Measurements from ENCODE around the gene GHSR. TPM values are rescaled to one million over a fixed set of nuclear protein-coding genes. Genes with fewer than 3 reads are reported as not detected.

GHSR gene
- total and polyA plus RNA-seq, 10 donors, result not detected

DNA sequence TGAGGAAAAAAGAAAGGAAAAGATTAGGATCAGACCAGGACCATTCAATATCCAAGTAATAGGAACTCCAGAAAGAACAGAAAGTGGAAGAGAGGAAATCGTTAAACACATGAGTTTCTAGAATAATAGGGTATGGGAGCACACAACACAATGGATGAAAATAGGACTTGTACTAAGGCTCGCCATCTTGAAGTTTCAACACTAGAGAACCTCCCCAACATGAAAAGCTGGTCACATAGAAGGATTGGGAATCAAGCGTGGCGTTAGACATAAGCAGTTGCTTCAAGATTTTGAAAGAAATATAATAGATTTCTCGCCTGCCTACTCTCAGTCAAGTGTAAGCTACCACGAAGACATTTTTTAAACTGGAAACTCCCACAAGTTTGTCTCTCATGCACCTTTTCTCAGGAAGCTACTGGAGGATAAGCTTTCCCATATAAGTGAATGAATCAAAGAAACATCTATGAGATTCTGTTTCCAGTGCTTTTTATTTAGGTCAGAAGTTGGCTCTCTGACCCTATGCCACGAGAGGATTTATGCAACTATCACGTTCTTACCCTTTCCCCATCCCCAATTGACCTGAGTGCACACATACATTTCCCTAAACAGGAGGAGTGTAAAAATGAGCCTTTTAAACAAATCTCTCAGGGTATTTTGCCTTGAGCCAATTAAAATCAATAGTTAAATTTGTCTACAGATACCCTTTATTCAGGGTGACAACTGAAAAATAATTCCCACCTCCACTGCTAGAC is 45.2 kb downstream of the GHSR start:
- Histone ChIP-seq H3K4me3 (no peak overlapping the region), H3K27ac (no peak overlapping the region), H3K9me3 (no peaks in the 10 kb centered on the region), H3K4me1 (no peaks in the 10 kb centered on the region), H3K36me3 (peaks cover 0 to 41% (median 6%) of the 10 kb centered on the region in 6 donors), H3K27me3 (replicated peaks in 1 of 7) (no peaks in the 10 kb centered on the region)
- WGBS, 5 donors, result 80 to 95% (median 92%) methylated on average over 8 of the region's 8 CpGs
- no peak for DNase-seq
- intact Hi-C loops (cut with DNase I; ENCODE audit: low total_unique reads), result no loop called here
- TF ChIP-seq POLR2A (IDR thresholded peaks at IDR 0.05), result no peak
- TF ChIP-seq POLR2AphosphoS5 (IDR thresholded peaks at IDR 0.05), result no peak
- TF ChIP-seq, protein P1, sequence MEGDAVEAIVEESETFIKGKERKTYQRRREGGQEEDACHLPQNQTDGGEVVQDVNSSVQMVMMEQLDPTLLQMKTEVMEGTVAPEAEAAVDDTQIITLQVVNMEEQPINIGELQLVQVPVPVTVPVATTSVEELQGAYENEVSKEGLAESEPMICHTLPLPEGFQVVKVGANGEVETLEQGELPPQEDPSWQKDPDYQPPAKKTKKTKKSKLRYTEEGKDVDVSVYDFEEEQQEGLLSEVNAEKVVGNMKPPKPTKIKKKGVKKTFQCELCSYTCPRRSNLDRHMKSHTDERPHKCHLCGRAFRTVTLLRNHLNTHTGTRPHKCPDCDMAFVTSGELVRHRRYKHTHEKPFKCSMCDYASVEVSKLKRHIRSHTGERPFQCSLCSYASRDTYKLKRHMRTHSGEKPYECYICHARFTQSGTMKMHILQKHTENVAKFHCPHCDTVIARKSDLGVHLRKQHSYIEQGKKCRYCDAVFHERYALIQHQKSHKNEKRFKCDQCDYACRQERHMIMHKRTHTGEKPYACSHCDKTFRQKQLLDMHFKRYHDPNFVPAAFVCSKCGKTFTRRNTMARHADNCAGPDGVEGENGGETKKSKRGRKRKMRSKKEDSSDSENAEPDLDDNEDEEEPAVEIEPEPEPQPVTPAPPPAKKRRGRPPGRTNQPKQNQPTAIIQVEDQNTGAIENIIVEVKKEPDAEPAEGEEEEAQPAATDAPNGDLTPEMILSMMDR (IDR thresholded peaks at IDR 0.05 in 8 of 11, conservative IDR thresholded peaks at IDR 0.05 in 3 of 11), result no peak

DNA sequence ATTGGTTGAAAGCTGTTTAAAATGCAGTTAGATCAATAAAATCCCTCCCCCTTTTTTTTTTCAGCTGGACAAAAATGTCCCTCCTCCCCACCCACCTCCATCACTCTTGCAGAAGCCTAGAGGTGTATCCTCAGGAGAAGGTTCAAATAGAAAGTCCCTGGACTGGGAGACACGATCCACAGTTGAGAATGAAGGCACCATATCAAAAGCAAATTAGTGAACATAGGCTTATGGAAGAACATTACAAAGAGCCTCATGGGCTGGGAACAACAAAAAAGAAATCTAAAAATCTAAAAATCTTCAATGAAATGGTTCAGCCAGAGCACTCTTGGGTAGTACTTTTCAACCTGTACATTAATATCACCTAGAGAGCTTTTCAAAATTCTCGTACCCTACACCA is 46.2 kb downstream of the GHSR start:
- Histone ChIP-seq H3K4me1 (no peaks in the 10 kb centered on the region), H3K9me3 (no peaks in the 10 kb centered on the region), H3K36me3 (peaks cover 0 to 49% (median 8%) of the 10 kb centered on the region in 6 donors), H3K4me3 (no peak overlapping the region), H3K27ac (no peak overlapping the region), H3K27me3 (replicated peaks in 1 of 7) (no peaks in the 10 kb centered on the region)
- intact Hi-C loops (cut with DNase I; ENCODE audit: low total_unique reads), result no loop called here
- WGBS, 5 donors, result 46 to 96% (median 81%) methylated on average over 2 of the region's 2 CpGs
- TF ChIP-seq POLR2AphosphoS5 (IDR thresholded peaks at IDR 0.05) (no peak), POLR2A (IDR thresholded peaks at IDR 0.05) (no peak)
- TF ChIP-seq, protein P1 (IDR thresholded peaks at IDR 0.05 in 8 of 11, conservative IDR thresholded peaks at IDR 0.05 in 3 of 11), result no peak
- DNase-seq, result no peak

DNA sequence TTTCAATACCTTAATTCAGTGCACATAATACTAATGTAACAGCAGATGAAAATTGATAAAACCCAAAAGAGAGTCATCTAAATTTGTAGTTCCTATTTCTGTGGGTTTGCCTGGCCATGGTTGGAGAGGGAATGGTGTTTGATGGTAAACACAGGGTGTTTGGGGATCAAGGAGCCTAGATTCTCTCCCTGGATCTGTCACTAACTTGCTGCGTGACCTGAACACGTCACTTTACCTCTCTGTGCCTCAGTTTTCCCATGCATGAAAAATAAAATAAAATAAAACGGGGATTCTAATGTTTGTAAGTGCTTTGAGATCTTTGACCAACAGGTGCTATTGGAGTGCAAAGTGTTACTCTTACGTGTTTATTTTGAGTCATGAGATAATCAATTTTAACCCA is 49.8 kb downstream of the GHSR start:
- Histone ChIP-seq H3K4me1 (no peaks in the 10 kb centered on the region), H3K27me3 (replicated peaks in 1 of 7) (no peaks in the 10 kb centered on the region), H3K9me3 (no peaks in the 10 kb centered on the region), H3K36me3 (peaks cover 0 to 60% (median 10%) of the 10 kb centered on the region in 6 donors), H3K27ac (no peak overlapping the region), H3K4me3 (no peak overlapping the region)
- intact Hi-C loops (cut with DNase I; ENCODE audit: low total_unique reads), result no loop called here
- TF ChIP-seq, protein P1 (IDR thresholded peaks at IDR 0.05 in 8 of 11, conservative IDR thresholded peaks at IDR 0.05 in 3 of 11), result no peak
- no peak for TF ChIP-seq POLR2AphosphoS5 (IDR thresholded peaks at IDR 0.05)
- no peak for DNase-seq
- 95 to 99% (median 95%) methylated on average over 4 of the region's 4 CpGs for WGBS, 5 donors

DNA sequence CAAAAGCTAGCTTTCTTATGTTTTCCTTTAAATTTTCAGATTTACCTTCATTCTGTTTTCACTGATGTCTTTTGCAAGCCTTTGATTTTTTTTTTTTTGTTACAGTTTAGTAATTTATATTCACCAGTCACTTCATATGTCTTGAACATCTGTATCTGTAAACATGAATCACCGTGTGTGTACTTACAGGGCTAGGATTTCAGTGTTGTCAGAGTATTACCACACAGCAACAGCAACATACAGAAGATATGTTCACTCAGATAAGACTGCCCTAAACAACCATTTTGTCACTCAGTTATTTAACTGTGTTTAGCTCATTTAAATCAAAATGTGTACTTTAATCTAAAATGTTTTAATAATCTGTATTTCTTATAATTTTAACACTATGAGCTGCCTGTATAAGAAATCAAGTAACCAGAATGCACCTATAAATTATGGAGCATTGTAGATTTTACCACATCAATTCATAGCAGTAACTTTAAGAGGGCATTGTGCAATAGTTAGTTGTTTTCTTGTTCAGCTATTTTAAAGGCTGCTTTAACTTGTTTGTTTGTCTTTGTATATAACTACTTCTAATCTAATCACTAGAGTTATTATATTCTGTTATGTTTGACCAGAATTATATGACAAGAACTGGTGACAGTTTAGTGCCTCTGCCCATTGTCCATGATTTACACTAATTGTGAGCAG is 50.4 kb downstream of the GHSR start:
- Histone ChIP-seq H3K36me3 (peaks cover 0 to 60% (median 10%) of the 10 kb centered on the region in 6 donors), H3K27ac (no peak overlapping the region), H3K9me3 (no peaks in the 10 kb centered on the region), H3K27me3 (replicated peaks in 1 of 7) (no peaks in the 10 kb centered on the region), H3K4me1 (no peaks in the 10 kb centered on the region), H3K4me3 (no peak overlapping the region)
- 68 to 84% (median 74%) methylated on average over 1 of the region's 1 CpG for WGBS, 5 donors
- TF ChIP-seq, protein P1 (IDR thresholded peaks at IDR 0.05 in 8 of 11, conservative IDR thresholded peaks at IDR 0.05 in 3 of 11), result no peak
- TF ChIP-seq POLR2A (IDR thresholded peaks at IDR 0.05) (no peak), POLR2AphosphoS5 (IDR thresholded peaks at IDR 0.05) (no peak)
- DNase-seq, result no peak
- intact Hi-C loops (cut with DNase I; ENCODE audit: low total_unique reads), result no loop called here
